H9 (cell line): ENCODE measurements around the gene UBR7. TPM values are rescaled to one million over a fixed set of nuclear protein-coding genes. Genes with fewer than 3 reads are reported as not detected.
A peak's percentile ranks its signal among the peaks of the same experiment; 100 is the strongest.

ENCODE experiments used
- DNase-seq: peaks from one replicate; pipeline ENCODE4 v3.0.0-alpha.2; 2017
- H2AFZ ChIP-seq: one replicate; pipeline ENCODE4 v1.6.1; 2013; ENCODE audit warnings: mild to moderate bottlenecking, low read length, control low read depth, moderate library complexity
- H2AK5ac ChIP-seq: 2 replicates; pipeline ENCODE4 v1.6.1; 2013; ENCODE audit warnings: low read length, control low read depth, mixed read lengths; ENCODE audit not compliant: insufficient read length
- H2BK120ac ChIP-seq: one replicate; pipeline ENCODE4 v1.6.1; 2013; ENCODE audit warnings: low read depth, mild to moderate bottlenecking, low read length, control low read depth, inconsistent platforms; ENCODE audit not compliant: poor library complexity, severe bottlenecking
- H2BK12ac ChIP-seq: 2 replicates; pipeline ENCODE4 v1.6.1; 2013; ENCODE audit warnings: low read length, control low read depth, mixed read lengths, low read depth; ENCODE audit not compliant: insufficient read length
- H2BK15ac ChIP-seq: 2 replicates; pipeline ENCODE4 v1.6.1; 2013; ENCODE audit warnings: low read depth, low read length, control low read depth
- H2BK20ac ChIP-seq: one replicate; pipeline ENCODE4 v1.6.1; 2013; ENCODE audit warnings: low read depth, mild to moderate bottlenecking, low read length, control low read depth, inconsistent platforms; ENCODE audit not compliant: poor library complexity, severe bottlenecking
- H2BK5ac ChIP-seq: 2 replicates; pipeline ENCODE4 v1.6.1; 2013; ENCODE audit warnings: low read length, control low read depth, mixed read lengths; ENCODE audit not compliant: insufficient read length
- H3K14ac ChIP-seq: 2 replicates; pipeline ENCODE4 v1.6.1; 2013; ENCODE audit warnings: low read length, control low read depth; ENCODE audit not compliant: insufficient read depth
- H3K18ac ChIP-seq: 2 replicates; pipeline ENCODE4 v1.6.1; 2013; ENCODE audit warnings: low read depth, mild to moderate bottlenecking, mixed read lengths, low read length, control low read depth; ENCODE audit not compliant: insufficient read length
- H3K23ac ChIP-seq: 2 replicates; pipeline ENCODE4 v1.6.1; 2013; ENCODE audit warnings: low read length, control low read depth, mixed read lengths, low read depth; ENCODE audit not compliant: insufficient read length
- H3K23me2 ChIP-seq: 2 replicates; pipeline ENCODE4 v1.6.1; 2013; ENCODE audit warnings: low read depth, mild to moderate bottlenecking, mixed read lengths, low read length, control low read depth; ENCODE audit not compliant: insufficient read length, poor library complexity, severe bottlenecking
- H3K27ac ChIP-seq: 2 replicates; pipeline ENCODE4 v1.5.1; 2013; ENCODE audit warnings: low read length, control low read depth, mixed read lengths, low read depth; ENCODE audit not compliant: insufficient read length
- H3K27me3 ChIP-seq: 2 replicates; pipeline ENCODE4 v1.6.1; 2013; ENCODE audit warnings: low read length, control low read depth, inconsistent platforms; ENCODE audit not compliant: insufficient read depth
- H3K4ac ChIP-seq: 2 replicates; pipeline ENCODE4 v1.6.1; 2013; ENCODE audit warnings: low read depth, mild to moderate bottlenecking, control low read depth, inconsistent platforms, low read length, moderate library complexity
- H3K4me1 ChIP-seq: 2 replicates; pipeline ENCODE4 v1.6.1; 2013; ENCODE audit warnings: low read length, control low read depth, inconsistent platforms; ENCODE audit not compliant: insufficient read depth
- H3K4me2 ChIP-seq: 2 replicates; pipeline ENCODE4 v1.6.1; 2013; ENCODE audit warnings: low read length, control low read depth, mixed read lengths; ENCODE audit not compliant: insufficient read length, insufficient read depth
- H3K56ac ChIP-seq: 2 replicates; pipeline ENCODE4 v1.6.1; 2013; ENCODE audit warnings: low read depth, mild to moderate bottlenecking, mixed read lengths, low read length, control low read depth; ENCODE audit not compliant: insufficient read length
- H3K79me1 ChIP-seq: 2 replicates; pipeline ENCODE4 v1.6.1; 2013; ENCODE audit warnings: low read depth, mild to moderate bottlenecking, moderate library complexity, low read length, control low read depth, inconsistent platforms; ENCODE audit not compliant: insufficient read depth, poor library complexity, severe bottlenecking
- H3K79me2 ChIP-seq: 2 replicates; pipeline ENCODE4 v1.6.1; 2013; ENCODE audit warnings: low read length, control low read depth, inconsistent platforms; ENCODE audit not compliant: insufficient read depth
- H3K9ac ChIP-seq: 2 replicates; pipeline ENCODE4 v1.6.1; 2013; ENCODE audit warnings: low read length, control low read depth, mixed read lengths; ENCODE audit not compliant: insufficient read length; ENCODE audit errors: extremely low read depth
- H3K9me3 ChIP-seq: one replicate; pipeline ENCODE4 v1.6.1; 2013; ENCODE audit warnings: low read depth, low read length, inconsistent platforms; ENCODE audit not compliant: control insufficient read depth
- H3T11ph ChIP-seq: one replicate; pipeline ENCODE4 v1.6.1; 2013; ENCODE audit warnings: mild to moderate bottlenecking, low read length, control low read depth, inconsistent platforms
- H4K20me1 ChIP-seq: one replicate; pipeline ENCODE4 v1.6.1; 2013; ENCODE audit not compliant: control insufficient read depth, insufficient read length, insufficient read depth
- H4K5ac ChIP-seq: 2 replicates; pipeline ENCODE4 v1.6.1; 2013; ENCODE audit warnings: low read depth, mild to moderate bottlenecking, mixed read lengths, low read length, control low read depth; ENCODE audit not compliant: insufficient read length
- H4K8ac ChIP-seq: replicated peaks from 2 replicates; pipeline ENCODE4 v1.6.1; 2013; ENCODE audit warnings: low read length, control low read depth, mixed read lengths, low read depth; ENCODE audit not compliant: insufficient read length
- H4K91ac ChIP-seq: 2 replicates; pipeline ENCODE4 v1.6.1; 2013; ENCODE audit warnings: low read depth, mild to moderate bottlenecking, moderate library complexity, mixed read lengths, low read length, control low read depth; ENCODE audit not compliant: insufficient read length
- H3K27ac Mint-ChIP-seq, 3 experiments: 2 replicates in 2 of 3; 3 replicates in 1 of 3; pipeline ENCODE4 v1.8.0; 2020 to 2021; ENCODE audit warnings: mixed read lengths in 3 of 3, mild to moderate bottlenecking in 1 of 3, moderate library complexity in 1 of 3
- H3K27me3 Mint-ChIP-seq: 2 replicates; pipeline ENCODE4 v1.8.0; 2021; ENCODE audit warnings: low read depth, mild to moderate bottlenecking, moderate library complexity, mixed read lengths
- H3K36me3 Mint-ChIP-seq, 3 experiments: 2 replicates in 2 of 3; 3 replicates in 1 of 3; pipeline ENCODE4 v1.8.0; 2020 to 2021; ENCODE audit warnings: low read depth in 3 of 3, mixed read lengths in 3 of 3; ENCODE audit not compliant: insufficient read depth in 1 of 3
- H3K4me1 Mint-ChIP-seq, 2 experiments: 2 replicates each; pipeline ENCODE4 v1.8.0; 2020; ENCODE audit warnings: mixed read lengths in 2 of 2
- H3K4me3 Mint-ChIP-seq, 2 experiments: 2 replicates in 1 of 2; 3 replicates in 1 of 2; pipeline ENCODE4 v1.8.0; 2020 to 2021; ENCODE audit warnings: mild to moderate bottlenecking in 2 of 2, mixed read lengths in 2 of 2, moderate library complexity in 1 of 2
- H3K9me3 Mint-ChIP-seq, 2 experiments: 2 replicates in 1 of 2; 3 replicates in 1 of 2; pipeline ENCODE4 v1.8.0; 2020; ENCODE audit warnings: mild to moderate bottlenecking in 2 of 2, mixed read lengths in 2 of 2, moderate library complexity in 1 of 2
- WGBS: extraction: QIAGEN DNeasy Blood & Tissue Kit; methylation state at CpG from one replicate; pipeline ENCODE4 v1.1.7; 2013; ENCODE audit warnings: missing lambda C conversion rate, low lambda C conversion rate, mixed read lengths; ENCODE audit not compliant: insufficient read length; ENCODE audit errors: extremely low coverage; 5-methylcytosine and 5-hydroxymethylcytosine counted together
- total RNA-seq: library from RNA; stranded (reverse); gene quantifications from 2 replicates; pipeline ENCODE4 v1.2.1, GENCODE V29; 2021
- TF ChIP-seq, protein P1 (sequence below): fragments of 200-600 bp; sonication (generic); conservative IDR thresholded peaks from 3 replicates; pipeline ENCODE4 v1.8.0; 2021; ENCODE audit warnings: antibody characterized with exemption, mild to moderate bottlenecking

The UBR7 gene
- total RNA-seq, 1 experiment from 2014 or later, result 28.4 TPM

DNA sequence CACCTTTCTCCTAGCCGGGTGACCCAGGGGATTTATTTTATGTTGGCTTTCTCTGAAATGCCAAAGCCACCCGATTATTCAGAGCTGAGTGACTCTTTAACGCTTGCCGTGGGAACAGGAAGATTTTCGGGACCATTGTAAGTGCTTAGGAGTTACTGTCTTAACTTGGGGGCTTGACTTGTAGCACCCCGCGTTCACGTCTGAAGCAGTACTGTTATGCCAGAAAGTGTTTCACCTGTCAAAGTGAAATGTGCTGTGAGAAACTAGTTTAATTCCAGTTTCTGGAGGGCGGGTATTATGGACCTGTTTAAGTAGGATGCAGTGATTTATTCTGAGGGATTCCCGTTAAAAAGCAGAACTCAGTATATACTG, 21.7 kb upstream of the UBR7 start:
- Histone ChIP-seq H4K91ac (no peak overlapping the region), H4K8ac (no peak overlapping the region), H3K9ac (peak overlapping the region; percentile 87), H3K4me2 (peak overlapping the region; percentile 95), H3K79me1 (peaks cover 9% of the 10 kb centered on the region), H4K20me1 (no peaks in the 10 kb centered on the region), H3K56ac (no peak overlapping the region), H3K9me3 (no peaks in the 10 kb centered on the region), H2AK5ac (no peak overlapping the region), H2BK15ac (no peak overlapping the region), H3K79me2 (no peaks in the 10 kb centered on the region; the same call in 1 of the 2 replicates), H3K4ac (no peak overlapping the region), H3K23me2 (peaks cover 3% of the 10 kb centered on the region), H3K27me3 (no peaks in the 10 kb centered on the region), H2BK20ac (no peak overlapping the region), H3T11ph (no peak overlapping the region), H2AFZ (peak overlapping the region; percentile 37), H2BK12ac (no peak overlapping the region), H2BK120ac (no peak overlapping the region), H3K27ac (no peak overlapping the region), H3K4me1 (no peaks in the 10 kb centered on the region), H3K18ac (no peak overlapping the region), H4K5ac (no peak overlapping the region), H2BK5ac (peak overlapping the region; percentile 58), H3K14ac (no peak overlapping the region; the same call in 1 of the 2 replicates), H3K23ac (no peak overlapping the region)
- no peak for DNase-seq
- Mint-ChIP-seq H3K27ac (peak overlapping the region; percentile 40 to 97 (median 93); a peak in 6 of 7 replicates), H3K27me3 (no peaks in the 10 kb centered on the region), H3K36me3 (peaks cover 3 to 38% (median 34%) of the 10 kb centered on the region in 3 experiments; a peak in 6 of 7 replicates), H3K4me3 (peak overlapping the region; percentile 93 to 95), H3K9me3 (no peaks in the 10 kb centered on the region), H3K4me1 (peaks cover 11 to 18% of the 10 kb centered on the region in 2 experiments)
- TF ChIP-seq, protein P1, sequence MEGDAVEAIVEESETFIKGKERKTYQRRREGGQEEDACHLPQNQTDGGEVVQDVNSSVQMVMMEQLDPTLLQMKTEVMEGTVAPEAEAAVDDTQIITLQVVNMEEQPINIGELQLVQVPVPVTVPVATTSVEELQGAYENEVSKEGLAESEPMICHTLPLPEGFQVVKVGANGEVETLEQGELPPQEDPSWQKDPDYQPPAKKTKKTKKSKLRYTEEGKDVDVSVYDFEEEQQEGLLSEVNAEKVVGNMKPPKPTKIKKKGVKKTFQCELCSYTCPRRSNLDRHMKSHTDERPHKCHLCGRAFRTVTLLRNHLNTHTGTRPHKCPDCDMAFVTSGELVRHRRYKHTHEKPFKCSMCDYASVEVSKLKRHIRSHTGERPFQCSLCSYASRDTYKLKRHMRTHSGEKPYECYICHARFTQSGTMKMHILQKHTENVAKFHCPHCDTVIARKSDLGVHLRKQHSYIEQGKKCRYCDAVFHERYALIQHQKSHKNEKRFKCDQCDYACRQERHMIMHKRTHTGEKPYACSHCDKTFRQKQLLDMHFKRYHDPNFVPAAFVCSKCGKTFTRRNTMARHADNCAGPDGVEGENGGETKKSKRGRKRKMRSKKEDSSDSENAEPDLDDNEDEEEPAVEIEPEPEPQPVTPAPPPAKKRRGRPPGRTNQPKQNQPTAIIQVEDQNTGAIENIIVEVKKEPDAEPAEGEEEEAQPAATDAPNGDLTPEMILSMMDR, result no peak
- WGBS, result no CpG with 5 or more reads among the region's 10 CpGs
